Large intestine (tissue), 3 donors: ENCODE measurements around the gene ITGB3. TPM values are rescaled to one million over a fixed set of nuclear protein-coding genes. Genes with fewer than 3 reads are reported as not detected.

Source experiments
- DNase-seq, 2 donors: peaks; one replicate each; pipeline versions ENCODE4 v3.0.0 to v3.0.0-alpha.2; 2013
- H3K27ac ChIP-seq: one replicate; pipeline ENCODE4 v1.5.1; 2013; ENCODE audit warnings: low read length
- H3K27me3 ChIP-seq: 2 replicates; pipeline ENCODE4 v1.6.1; 2013; ENCODE audit warnings: low read length; ENCODE audit not compliant: control insufficient read depth, insufficient read depth
- H3K36me3 ChIP-seq: 2 replicates; pipeline ENCODE4 v1.6.1; 2013; ENCODE audit warnings: low read length; ENCODE audit not compliant: control insufficient read depth, insufficient read depth
- H3K4me1 ChIP-seq: one replicate; pipeline ENCODE4 v1.6.1; 2013; ENCODE audit warnings: low read length; ENCODE audit not compliant: control insufficient read depth, insufficient read depth
- H3K4me3 ChIP-seq: one replicate; pipeline ENCODE4 v1.5.1; 2013; ENCODE audit warnings: low read length
- H3K9me3 ChIP-seq: one replicate; pipeline ENCODE4 v1.6.1; 2013; ENCODE audit warnings: mild to moderate bottlenecking, low read depth, low read length, moderate library complexity; ENCODE audit not compliant: control insufficient read depth
- WGBS: methylation state at CpG from one replicate; pipeline ENCODE4 v1.1.5; 2013; ENCODE audit warnings: low lambda C conversion rate; ENCODE audit not compliant: insufficient coverage; 5-methylcytosine and 5-hydroxymethylcytosine counted together
- polyA plus RNA-seq: library from polyadenylated mRNA; unstranded; fragments of 120-200 nt; gene quantifications from one replicate; pipeline ENCODE4 v1.2.1, GENCODE V29; 2013

The ITGB3 gene
- polyA plus RNA-seq, 1 donor: 5.6 TPM

DNA sequence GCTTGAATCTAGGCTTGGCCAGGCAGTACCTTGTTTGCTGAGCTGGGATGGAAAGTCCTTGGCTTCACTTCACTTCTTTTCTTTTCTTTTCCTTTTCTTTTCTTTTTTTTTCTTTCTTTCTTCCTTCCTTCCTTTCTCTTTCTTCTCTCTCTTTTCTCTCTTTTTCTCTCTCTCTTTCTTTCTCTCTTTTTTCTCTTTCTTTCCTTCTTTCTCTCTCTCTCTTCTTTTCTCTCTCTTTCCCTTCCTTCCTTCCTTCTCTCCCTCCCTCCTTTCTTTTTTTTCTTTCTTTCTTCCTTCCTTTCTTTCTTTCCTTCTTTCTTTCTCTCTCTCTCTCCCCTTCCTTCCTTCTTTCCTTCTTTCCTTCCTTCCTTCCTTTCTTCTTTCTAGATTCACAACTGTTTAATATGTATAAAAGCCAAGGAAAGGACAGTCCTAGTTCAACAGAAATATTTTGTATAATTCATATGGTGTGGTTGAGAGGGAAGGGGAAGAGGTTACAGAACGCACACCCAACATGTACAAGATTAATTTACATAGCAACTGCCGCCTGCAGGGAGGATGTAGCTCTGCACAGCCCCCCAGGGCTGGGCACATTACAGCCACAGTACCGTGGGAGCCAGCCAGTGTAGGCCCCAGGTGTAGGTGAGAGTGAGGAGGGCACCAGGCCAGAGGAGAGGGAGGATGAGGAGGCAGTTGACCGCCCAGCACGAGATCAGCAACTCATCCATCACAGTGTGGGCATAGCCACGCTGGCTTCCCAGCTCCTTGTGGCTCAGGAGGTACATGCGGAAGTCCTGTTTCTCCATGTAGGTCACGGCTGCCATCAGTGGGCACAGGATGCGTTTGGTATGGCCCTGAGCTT is 9.7 kb upstream of the ITGB3 start:
- Histone ChIP-seq H3K4me1 (peaks cover 8% of the 10 kb centered on the region), H3K36me3 (no peaks in the 10 kb centered on the region), H3K4me3 (no peak overlapping the region), H3K9me3 (no peaks in the 10 kb centered on the region), H3K27ac (no peak overlapping the region), H3K27me3 (no peaks in the 10 kb centered on the region)
- no CpG with 5 or more reads among the region's 9 CpGs for WGBS
- DNase-seq: no peak

DNA sequence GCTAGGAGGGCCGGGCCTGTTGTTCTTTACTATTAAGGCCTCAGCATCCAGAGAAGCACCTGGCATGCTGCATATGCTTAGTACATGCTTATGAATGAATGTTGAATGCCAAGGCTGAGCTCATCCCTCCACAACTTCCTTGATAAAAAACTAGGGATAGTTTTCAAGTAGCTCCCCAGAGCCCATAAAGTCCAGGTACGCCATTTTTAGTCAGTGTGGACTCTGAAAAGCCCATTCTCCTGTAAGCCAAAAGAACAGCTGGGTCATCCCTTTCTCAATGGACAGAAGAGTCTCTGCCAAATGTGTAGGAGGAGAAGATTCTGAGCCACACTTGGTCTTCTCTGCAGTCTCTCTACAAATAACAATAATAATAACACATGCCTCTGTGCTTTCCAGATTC is 8.9 kb upstream of the ITGB3 start:
- Histone ChIP-seq H3K27ac (no peak overlapping the region), H3K36me3 (no peaks in the 10 kb centered on the region), H3K4me3 (no peak overlapping the region), H3K27me3 (no peaks in the 10 kb centered on the region), H3K9me3 (no peaks in the 10 kb centered on the region), H3K4me1 (peaks cover 2% of the 10 kb centered on the region)
- no peak for DNase-seq
- no CpG with 5 or more reads among the region's 2 CpGs for WGBS

DNA sequence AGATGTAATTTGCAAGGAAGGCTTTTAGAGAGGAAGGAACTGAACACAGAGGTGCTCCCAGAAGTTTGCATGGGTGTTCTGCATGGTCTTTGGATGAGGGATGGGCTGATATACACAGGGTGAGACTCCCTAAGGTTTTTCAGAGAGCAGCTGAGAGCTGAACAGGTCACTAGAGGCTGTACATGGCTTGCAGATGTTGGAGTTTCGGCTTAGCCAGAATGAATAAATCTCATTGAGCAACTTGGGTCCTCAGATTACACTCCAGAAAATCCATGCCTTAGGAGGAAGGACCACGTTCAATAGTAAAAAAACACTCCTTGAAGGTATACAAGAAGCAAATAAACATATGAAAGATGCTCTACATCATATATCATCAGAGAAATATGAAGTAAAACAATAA is 7.5 kb upstream of the ITGB3 start:
- H3K27me3 ChIP-seq: no peaks in the 10 kb centered on the region
- no peak overlapping the region for H3K4me3 ChIP-seq
- no peaks in the 10 kb centered on the region for H3K36me3 ChIP-seq
- H3K9me3 ChIP-seq: no peaks in the 10 kb centered on the region
- no peak for DNase-seq
- WGBS: no CpG with 5 or more reads among the region's 2 CpGs
- no peaks in the 10 kb centered on the region for H3K4me1 ChIP-seq
- H3K27ac ChIP-seq: no peak overlapping the region

DNA sequence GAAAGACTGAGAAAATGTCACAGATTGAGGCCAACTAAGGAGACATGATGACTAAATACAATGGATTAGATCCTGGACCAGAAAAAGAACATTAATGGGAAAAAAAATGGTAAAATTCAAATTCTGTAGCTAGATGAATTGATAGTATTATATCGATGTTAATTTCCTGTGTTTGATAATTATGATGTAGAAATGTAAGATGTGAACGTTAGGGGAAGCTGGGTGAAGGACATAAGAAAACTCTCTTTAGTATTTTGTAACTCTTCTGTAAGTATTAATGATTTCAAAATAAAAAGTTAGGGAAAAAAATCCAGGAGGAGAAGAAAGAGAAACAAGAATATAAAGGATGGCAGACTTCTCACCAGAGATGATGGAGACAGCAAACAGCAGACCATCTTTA is 2.8 kb upstream of the ITGB3 start:
- peaks cover 14% of the 10 kb centered on the region for H3K4me1 ChIP-seq
- peaks cover 12% of the 10 kb centered on the region for H3K27me3 ChIP-seq
- H3K4me3 ChIP-seq: no peak overlapping the region
- no peaks in the 10 kb centered on the region for H3K9me3 ChIP-seq
- 100% methylated on average over 2 of the region's 2 CpGs for WGBS
- no peaks in the 10 kb centered on the region for H3K36me3 ChIP-seq
- DNase-seq: no peak
- H3K27ac ChIP-seq: no peak overlapping the region

DNA sequence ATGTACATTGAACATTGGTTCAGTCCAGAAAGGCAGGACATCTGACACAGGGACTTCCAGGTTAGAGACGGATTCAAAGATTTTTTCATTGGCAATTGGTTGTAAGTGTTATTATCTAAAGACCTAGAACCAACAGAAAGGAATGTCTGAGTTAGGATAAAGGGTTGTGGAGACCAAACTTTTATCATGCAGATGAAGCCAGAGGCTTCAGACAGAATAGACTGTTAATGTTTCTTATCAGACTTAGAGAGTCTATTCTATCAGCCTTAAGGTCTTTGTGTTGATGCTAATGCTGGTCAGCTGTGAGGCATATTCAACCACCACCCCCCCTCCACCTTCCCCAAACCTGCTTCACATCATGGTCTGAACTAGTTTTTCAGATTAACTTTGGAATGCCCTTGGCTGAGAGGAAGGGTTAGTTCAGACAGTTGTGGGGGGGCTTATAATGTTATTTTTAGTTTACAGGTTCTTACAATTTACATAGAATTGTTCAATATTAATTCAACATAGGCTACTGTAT is 2.1 kb upstream of the ITGB3 start:
- 100% methylated on average over 1 of the region's 1 CpG for WGBS
- peaks cover 14% of the 10 kb centered on the region for H3K4me1 ChIP-seq
- no peaks in the 10 kb centered on the region for H3K36me3 ChIP-seq
- no peak for DNase-seq
- peaks cover 17% of the 10 kb centered on the region for H3K27me3 ChIP-seq
- no peaks in the 10 kb centered on the region for H3K9me3 ChIP-seq
- peak overlapping the region; percentile 27 for H3K27ac ChIP-seq
- H3K4me3 ChIP-seq: no peak overlapping the region

DNA sequence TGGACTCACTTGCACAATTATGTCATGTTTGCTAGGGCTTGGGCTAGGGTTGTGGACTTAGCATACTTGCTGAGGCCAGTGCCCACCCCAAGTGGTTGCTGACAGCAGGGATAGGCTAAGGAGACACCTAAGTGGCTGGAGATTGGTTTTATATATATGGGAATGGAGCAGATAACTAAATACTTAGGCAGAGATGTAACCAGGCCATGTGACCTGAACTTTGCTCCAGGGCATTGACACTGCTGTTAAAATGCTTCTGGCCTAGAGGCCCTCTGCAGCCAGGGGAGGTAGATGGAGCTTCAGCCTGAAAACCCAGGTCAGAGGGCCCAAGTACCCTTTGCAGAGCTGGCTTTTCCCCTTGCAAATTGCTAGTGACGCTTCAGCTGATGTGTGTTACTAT is 1.4 kb upstream of the ITGB3 start:
- peak overlapping the region; percentile 43 for H3K27ac ChIP-seq

DNA sequence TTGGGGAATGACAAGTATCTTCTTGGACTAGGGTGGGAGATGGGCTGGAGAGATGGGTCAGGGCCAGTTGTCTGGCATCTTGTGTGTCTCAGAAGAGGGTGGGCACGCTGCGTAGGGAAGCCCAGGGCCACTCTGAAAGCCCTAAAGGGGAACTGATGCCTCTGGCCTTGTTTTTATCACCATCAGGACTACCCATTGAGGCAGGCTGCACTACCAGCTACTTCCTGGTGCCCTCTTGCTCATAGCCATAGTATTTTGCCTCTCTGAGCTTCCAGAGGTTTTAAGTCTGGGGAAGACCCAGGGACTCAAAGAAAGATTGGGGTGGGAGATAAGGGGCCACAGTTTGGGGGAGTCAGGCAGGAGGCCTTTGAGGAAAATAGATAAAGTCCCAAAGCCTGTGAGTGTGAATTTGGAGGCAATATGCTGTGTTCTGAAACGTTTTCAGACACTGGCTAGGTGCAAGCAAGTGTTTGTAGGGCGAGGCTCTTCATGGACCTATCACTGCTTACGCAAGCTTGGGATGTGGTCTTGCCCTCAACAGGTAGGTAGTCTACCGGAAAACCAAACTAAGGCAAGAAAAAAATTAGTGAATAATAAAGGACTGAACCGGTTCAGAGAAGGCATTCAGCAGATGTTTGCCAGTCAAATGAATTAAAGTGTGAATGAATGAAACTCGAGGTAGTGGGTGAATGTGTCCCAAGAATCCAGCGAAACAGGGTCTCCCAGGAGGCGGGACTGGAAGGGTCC is 688 bp upstream of the ITGB3 start:
- Histone ChIP-seq H3K4me1 (peaks cover 14% of the 10 kb centered on the region), H3K4me3 (peak overlapping the region; percentile 40), H3K27ac (peak overlapping the region; percentile 43), H3K36me3 (no peaks in the 10 kb centered on the region), H3K9me3 (no peaks in the 10 kb centered on the region), H3K27me3 (peaks cover 29% of the 10 kb centered on the region)
- WGBS: 67% methylated on average over 3 of the region's 10 CpGs
- peak in 1 of 2 donors; percentile 13 for DNase-seq

More for the DNA sequence above, 1.4 kb upstream of the ITGB3 start:
- Histone ChIP-seq H3K36me3 (no peaks in the 10 kb centered on the region), H3K27me3 (peaks cover 22% of the 10 kb centered on the region), H3K4me1 (peaks cover 14% of the 10 kb centered on the region), H3K4me3 (no peak overlapping the region), H3K9me3 (no peaks in the 10 kb centered on the region)
- peak; percentile 84 to 87 for DNase-seq
- WGBS: 86% methylated on average over 1 of the region's 1 CpG

DNA sequence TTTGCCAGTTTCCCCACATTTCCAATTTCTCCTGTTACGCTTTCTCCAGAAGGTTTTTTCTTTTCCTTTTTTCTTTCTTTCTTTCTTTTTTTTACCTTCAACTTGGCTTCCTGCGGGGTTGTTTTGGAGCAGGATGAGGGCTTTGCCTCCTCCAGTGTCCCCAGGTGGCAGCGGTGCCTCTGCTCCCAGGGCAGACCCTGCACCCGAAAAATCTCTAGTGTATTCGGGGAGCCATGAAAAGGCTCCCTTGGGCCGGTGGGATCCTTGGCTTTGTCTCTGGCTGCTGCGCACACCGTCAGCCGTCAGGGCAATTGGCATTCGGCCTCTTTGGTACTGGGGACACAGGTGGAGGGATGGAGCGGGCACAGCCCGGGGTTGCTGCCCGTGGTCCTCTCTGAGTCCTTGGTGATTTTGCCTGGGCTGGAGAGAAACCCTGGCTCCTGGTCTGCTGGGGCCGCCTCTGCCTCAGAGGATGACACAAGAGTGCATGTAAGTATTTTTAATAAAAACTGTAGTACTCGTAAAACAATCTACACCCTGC is 846 bp downstream of the ITGB3 start:
- H3K27me3 ChIP-seq: peaks cover 31% of the 10 kb centered on the region
- no peak overlapping the region for H3K27ac ChIP-seq
- H3K9me3 ChIP-seq: no peaks in the 10 kb centered on the region
- DNase-seq: peak in 1 of 2 donors; percentile 6
- peaks cover 14% of the 10 kb centered on the region for H3K4me1 ChIP-seq
- peak overlapping the region; percentile 51 for H3K4me3 ChIP-seq
- no peaks in the 10 kb centered on the region for H3K36me3 ChIP-seq
- 30% methylated on average over 2 of the region's 15 CpGs for WGBS

DNA sequence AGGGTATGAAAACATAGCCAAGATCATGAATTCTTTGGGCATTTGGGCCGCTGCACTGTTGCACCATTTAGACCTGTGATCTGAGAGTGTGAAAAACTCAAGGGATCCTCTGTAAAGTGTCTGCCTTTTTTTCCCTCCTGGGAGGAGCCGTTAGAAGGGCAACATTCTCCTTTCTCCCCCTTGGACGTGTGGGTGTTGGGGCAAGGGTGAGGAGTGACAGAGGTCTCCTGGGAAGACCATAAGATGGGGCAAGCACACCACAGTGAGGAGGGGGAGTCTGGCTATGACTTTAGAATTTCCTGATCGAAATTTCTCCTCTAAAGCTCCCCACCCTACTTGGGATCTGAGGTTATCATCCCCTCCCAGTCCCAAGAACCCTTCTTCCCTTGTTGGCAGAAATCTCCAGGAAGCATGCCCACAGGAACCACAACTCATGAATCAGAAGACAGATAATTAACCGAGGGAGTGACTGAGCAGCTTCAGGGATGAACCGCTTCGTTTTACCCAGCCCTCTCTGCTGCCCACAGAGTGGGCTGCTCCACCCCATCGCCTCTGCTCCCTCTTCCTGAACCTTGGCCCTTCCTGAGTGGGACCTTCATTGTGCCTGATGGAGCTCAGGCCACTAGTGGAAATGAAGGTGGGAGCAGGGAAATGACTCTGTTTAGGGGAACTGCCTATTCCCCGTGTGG is 4.2 kb downstream of the ITGB3 start:
- no CpG with 5 or more reads among the region's 9 CpGs for WGBS
- Histone ChIP-seq H3K9me3 (no peaks in the 10 kb centered on the region), H3K36me3 (no peaks in the 10 kb centered on the region), H3K27me3 (peaks cover 31% of the 10 kb centered on the region), H3K4me3 (no peak overlapping the region), H3K4me1 (peaks cover 8% of the 10 kb centered on the region), H3K27ac (no peak overlapping the region)
- DNase-seq: no peak

DNA sequence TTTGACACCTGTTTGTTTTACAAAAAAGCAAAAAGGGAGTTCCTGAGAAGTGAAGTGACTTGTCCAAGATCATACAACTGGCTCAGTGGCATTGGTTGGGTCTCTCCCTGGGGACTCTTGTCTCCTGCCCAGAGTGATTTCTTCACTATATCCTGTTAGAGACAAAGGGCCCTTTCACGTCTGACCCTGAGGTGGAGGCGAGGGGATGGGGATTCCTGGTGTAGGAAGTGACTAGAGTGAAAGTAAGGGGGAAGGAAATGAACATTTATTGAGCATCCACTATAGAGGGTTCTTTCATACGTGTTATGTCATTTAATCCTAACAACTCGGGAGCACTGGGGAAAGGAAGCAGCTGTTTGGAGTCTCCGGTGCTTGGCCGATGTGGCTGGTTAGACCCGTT is 9.0 kb downstream of the ITGB3 start:
- H3K4me1 ChIP-seq: peaks cover 19% of the 10 kb centered on the region
- H3K27ac ChIP-seq: no peak overlapping the region
- no CpG with 5 or more reads among the region's 7 CpGs for WGBS
- peaks cover 6% of the 10 kb centered on the region for H3K27me3 ChIP-seq
- no peaks in the 10 kb centered on the region for H3K36me3 ChIP-seq
- H3K4me3 ChIP-seq: no peak overlapping the region
- no peaks in the 10 kb centered on the region for H3K9me3 ChIP-seq
- DNase-seq: no peak
